ENCODE results near the gene TTLL10. TPM values are rescaled to one million over a fixed set of nuclear protein-coding genes. Genes with fewer than 3 reads are reported as not detected.
A peak's percentile ranks its signal among the peaks of the same experiment; 100 is the strongest.

Gene TTLL10
- total RNA-seq, 4 donors from 2014 or later: 0.17 TPM; not detected in 3

- no peak for DNase-seq (ENCODE audit: extremely low spot score)
- 76% methylated on average over 26 of the region's 26 CpGs for WGBS
- no peak for TF ChIP-seq POLR2AphosphoS5 (IDR thresholded peaks at IDR 0.05)
- H3K4me3 ChIP-seq: no peak overlapping the region
- H3K4me1 ChIP-seq: peaks cover 0 to 6% (median 0%) of the 10 kb centered on the region in 4 donors
- H3K27ac ChIP-seq (replicated peaks in 1 of 4): no peak overlapping the region
- no peaks in the 10 kb centered on the region for H3K36me3 ChIP-seq
- no peaks in the 10 kb centered on the region for H3K9me3 ChIP-seq
- H3K27me3 ChIP-seq: peaks cover 0 to 81% (median 22%) of the 10 kb centered on the region in 4 donors
- intact Hi-C loops (cut with DNase I): no loop called here
Measured at GRCh38 chr1:1164361-1164700, 9.3 kb upstream of the TTLL10 start.

DNA sequence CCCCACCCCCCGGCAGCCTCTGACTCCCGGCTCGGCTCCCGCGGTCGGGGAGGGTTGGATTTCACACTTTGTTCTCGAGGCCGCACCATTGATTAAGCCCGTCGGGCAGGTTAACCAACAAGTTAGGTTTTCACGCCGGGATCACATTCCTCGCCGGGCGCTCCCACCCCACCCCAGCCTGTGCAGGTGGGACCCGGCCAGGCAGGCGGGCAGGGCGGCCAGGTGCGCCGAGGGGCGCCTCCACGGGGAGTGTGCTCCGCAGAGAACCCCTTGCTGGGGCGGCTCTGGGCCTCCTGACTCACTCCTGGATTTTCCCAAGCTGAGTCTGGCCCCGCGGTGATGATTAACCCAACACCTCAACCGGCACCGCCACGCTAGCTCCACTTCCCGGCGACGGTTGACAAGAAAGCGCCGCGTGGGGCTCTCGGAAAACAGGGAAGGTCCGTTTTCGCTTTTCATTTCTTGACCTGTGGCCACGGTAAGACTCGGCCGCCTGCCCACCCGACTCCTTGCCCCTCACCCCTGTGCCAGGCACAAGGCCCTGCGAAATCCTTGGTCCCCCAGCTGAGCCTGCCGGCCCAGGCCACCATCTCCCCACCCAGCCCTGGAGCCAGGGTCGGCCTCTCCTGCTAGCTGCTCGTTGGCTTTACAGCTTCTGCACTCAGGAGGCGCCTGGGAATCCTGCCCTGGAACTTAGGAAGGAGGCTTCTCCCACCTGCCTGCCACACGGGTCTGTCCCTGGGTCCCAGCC, 8.8 kb upstream of the TTLL10 start:
- Histone ChIP-seq H3K27ac (replicated peaks in 1 of 4) (peak overlapping the region in 1 of 4 donors; percentile 40), H3K27me3 (peaks cover 0 to 86% (median 24%) of the 10 kb centered on the region in 4 donors), H3K4me1 (peaks cover 0 to 6% (median 0%) of the 10 kb centered on the region in 4 donors), H3K36me3 (no peaks in the 10 kb centered on the region), H3K9me3 (no peaks in the 10 kb centered on the region), H3K4me3 (no peak overlapping the region)
- DNase-seq (ENCODE audit: extremely low spot score): no peak
- intact Hi-C loops (cut with DNase I): no loop called here
- TF ChIP-seq POLR2AphosphoS5 (IDR thresholded peaks at IDR 0.05): no peak
- TF ChIP-seq EP300 (IDR thresholded peaks at IDR 0.05): no peak
- TF ChIP-seq POLR2A (IDR thresholded peaks at IDR 0.05; ENCODE audit: low read depth): no peak
- TF ChIP-seq CTCF (IDR thresholded peaks at IDR 0.05): no peak
- 61% methylated on average over 37 of the region's 48 CpGs for WGBS

GRCh38 chr1:1165485-1165884, 8.2 kb upstream of the TTLL10 start:
- TF ChIP-seq EP300 (IDR thresholded peaks at IDR 0.05) (no peak), POLR2AphosphoS5 (IDR thresholded peaks at IDR 0.05) (no peak), CTCF (IDR thresholded peaks at IDR 0.05) (no peak), POLR2A (IDR thresholded peaks at IDR 0.05; ENCODE audit: low read depth) (no peak)
- Histone ChIP-seq H3K9me3 (no peaks in the 10 kb centered on the region), H3K27me3 (peaks cover 0 to 92% (median 24%) of the 10 kb centered on the region in 4 donors), H3K4me3 (no peak overlapping the region), H3K36me3 (no peaks in the 10 kb centered on the region), H3K27ac (replicated peaks in 1 of 4) (peak overlapping the region in 1 of 4 donors; percentile 40), H3K4me1 (peaks cover 0 to 6% (median 0%) of the 10 kb centered on the region in 4 donors)
- intact Hi-C loops (cut with DNase I): no loop called here
- DNase-seq (ENCODE audit: extremely low spot score): no peak
- 85% methylated on average over 8 of the region's 12 CpGs for WGBS

- Histone ChIP-seq H3K9me3 (no peaks in the 10 kb centered on the region), H3K36me3 (no peaks in the 10 kb centered on the region), H3K27ac (replicated peaks in 1 of 4) (peak overlapping the region in 1 of 4 donors; percentile 40), H3K4me3 (no peak overlapping the region), H3K27me3 (peaks cover 0 to 97% (median 24%) of the 10 kb centered on the region in 4 donors), H3K4me1 (peaks cover 0 to 6% (median 0%) of the 10 kb centered on the region in 4 donors)
- intact Hi-C loops (cut with DNase I): no loop called here
- no peak for DNase-seq (ENCODE audit: extremely low spot score)
- no peak for TF ChIP-seq CTCF (IDR thresholded peaks at IDR 0.05)
- TF ChIP-seq POLR2A (IDR thresholded peaks at IDR 0.05; ENCODE audit: low read depth): no peak
- no peak for TF ChIP-seq POLR2AphosphoS5 (IDR thresholded peaks at IDR 0.05)
- no peak for TF ChIP-seq EP300 (IDR thresholded peaks at IDR 0.05)
- 78% methylated on average over 19 of the region's 23 CpGs for WGBS
Measured at GRCh38 chr1:1165900-1166421, 7.7 kb upstream of the TTLL10 start.

DNA sequence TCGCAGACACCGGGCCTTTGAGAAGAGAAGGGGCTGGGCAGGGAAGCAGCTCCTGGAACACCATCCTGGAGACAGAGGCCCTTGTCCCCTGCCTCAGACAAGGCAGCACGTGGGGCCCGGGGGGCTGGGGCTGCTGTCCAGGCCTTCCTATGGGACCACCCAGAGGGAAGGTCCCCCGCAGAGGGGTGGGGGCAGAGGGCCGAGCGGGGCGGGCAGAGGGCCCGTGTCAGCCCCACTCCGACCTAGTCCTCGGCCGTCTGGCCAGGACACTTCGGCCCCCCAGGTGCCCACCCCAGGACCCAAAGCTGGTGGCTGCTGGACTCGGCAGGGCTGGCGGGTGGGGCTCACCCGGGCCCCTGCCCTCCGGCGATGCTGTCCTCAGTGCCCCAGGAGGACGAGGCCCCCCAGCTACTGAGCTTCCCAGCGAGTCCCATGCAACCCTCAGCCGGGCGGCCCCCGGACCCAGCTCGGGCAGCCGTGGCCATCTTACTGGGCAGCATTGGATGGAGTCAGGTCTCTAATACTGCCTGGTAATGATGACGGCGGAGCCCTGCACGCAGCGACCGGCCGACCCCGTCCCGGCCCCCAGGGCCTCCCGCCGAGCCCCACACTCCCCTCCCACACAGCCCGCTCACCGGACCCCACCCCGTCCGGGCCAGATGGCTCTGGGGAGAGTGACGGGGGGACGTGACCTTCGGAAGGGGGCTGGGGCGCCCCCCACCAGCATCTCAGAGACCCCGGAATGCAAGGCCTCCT, 6.9 kb upstream of the TTLL10 start:
- DNase-seq (ENCODE audit: extremely low spot score): no peak
- Histone ChIP-seq H3K36me3 (no peaks in the 10 kb centered on the region), H3K9me3 (no peaks in the 10 kb centered on the region), H3K4me1 (peaks cover 0 to 6% (median 0%) of the 10 kb centered on the region in 4 donors), H3K27me3 (peaks cover 0 to 100% (median 24%) of the 10 kb centered on the region in 4 donors), H3K27ac (replicated peaks in 1 of 4) (no peak overlapping the region), H3K4me3 (no peak overlapping the region)
- intact Hi-C loops (cut with DNase I): no loop called here
- no peak for TF ChIP-seq POLR2AphosphoS5 (IDR thresholded peaks at IDR 0.05)
- no peak for TF ChIP-seq POLR2A (IDR thresholded peaks at IDR 0.05; ENCODE audit: low read depth)
- 55% methylated on average over 9 of the region's 44 CpGs for WGBS
